NCI-H69 (cell line): ENCODE results near the gene OLFM2.
"Not testable (repeated sequence)": the region's sequence is repeated elsewhere in the genome, so short reads cannot be mapped to it uniquely, and the experiment has no call there.

Experiments used
- DNase-seq: peaks from one replicate; lab custom pipeline; 2025; lab: John Stamatoyannopoulos, UW

OLFM2 gene

GRCh38 chr19:9828551-9829063 is 107.7 kb downstream of the OLFM2 start:
- no peak for DNase-seq

GRCh38 chr19:9827289-9828238 is 108.8 kb downstream of the OLFM2 start, which contains the start of gene UBL5:
Gene UBL5 (plus strand): TSS chr19:9827918. CDS start chr19:9828338, 420 bp downstream.
- DNase-seq, result peak; percentile 95

GRCh38 chr19:9823816-9824215 is 112.5 kb downstream of the OLFM2 start:
- no peak for DNase-seq

GRCh38 chr19:9820034-9820433 is 116.3 kb downstream of the OLFM2 start:
- not testable (repeated sequence) for DNase-seq

GRCh38 chr19:9819596-9819909 is 116.8 kb downstream of the OLFM2 start:
- DNase-seq, result no peak

- DNase-seq, result peak; percentile 100
These were observed 117.3 kb downstream of the OLFM2 start, which contains the start of gene FBXL12 for GRCh38 chr19:9818734-9819595. Gene FBXL12 (minus strand): TSS chr19:9819079. CDS start chr19:9818813, 266 bp downstream.

GRCh38 chr19:9818175-9818733 is 118.1 kb downstream of the OLFM2 start:
- no peak for DNase-seq

GRCh38 chr19:9811139-9811538 is 125.2 kb downstream of the OLFM2 start:
- no peak for DNase-seq

- no peak for DNase-seq
These were observed 127.2 kb downstream of the OLFM2 start for GRCh38 chr19:9808855-9809824.

- DNase-seq, result no peak
These were observed 129.5 kb downstream of the OLFM2 start for GRCh38 chr19:9806803-9807202.
